Kidney (tissue), 14 donors: ENCODE measurements around the gene KCNQ2. TPM values are rescaled to one million over a fixed set of nuclear protein-coding genes. Genes with fewer than 3 reads are reported as not detected.
A peak's percentile ranks its signal among the peaks of the same experiment; 100 is the strongest.

Source experiments
- DNase-seq, 5 donors: peaks; one replicate each; pipeline ENCODE4 v3.0.0-alpha.2; 2013 to 2020
- FAIRE-seq: peaks from 2 replicates; lab custom pipeline; 2012; peaks lifted over from hg19 to GRCh38; lab: Jason Lieb, UNC
- H3K27ac ChIP-seq, 2 donors: one replicate each; pipeline ENCODE4 v1.7.0; 2013; ENCODE audit warnings: low read depth in 2 of 2, low read length in 2 of 2, inconsistent platforms in 1 of 2
- H3K27me3 ChIP-seq: one replicate; pipeline ENCODE4 v1.7.1; 2013; ENCODE audit warnings: low read length, inconsistent platforms; ENCODE audit not compliant: control insufficient read depth, insufficient read depth
- H3K36me3 ChIP-seq, 3 donors: one replicate each; pipeline versions ENCODE4 v1.7.0 to v1.7.1; 2013; ENCODE audit warnings: low read length in 3 of 3, control low read depth in 1 of 3, inconsistent platforms in 1 of 3; ENCODE audit not compliant: insufficient read depth in 3 of 3, control insufficient read depth in 2 of 3
- H3K4me1 ChIP-seq, 3 donors: one replicate each; pipeline versions ENCODE4 v1.7.0 to v1.7.1; 2013; ENCODE audit warnings: low read length in 3 of 3, inconsistent platforms in 1 of 3, low read depth in 1 of 3; ENCODE audit not compliant: control insufficient read depth in 2 of 3, insufficient read depth in 2 of 3
- H3K4me3 ChIP-seq, 3 donors: one replicate each; pipeline versions ENCODE4 v1.7.0 to v1.8.1; 2013; ENCODE audit warnings: low read length in 3 of 3, control low read depth in 1 of 3, inconsistent platforms in 1 of 3
- H3K9ac ChIP-seq, 3 donors: one replicate each; pipeline versions ENCODE4 v1.7.0 to v1.7.1; 2013; ENCODE audit warnings: low read length in 3 of 3, control low read depth in 1 of 3, inconsistent platforms in 1 of 3
- H3K9me3 ChIP-seq, 3 donors: one replicate each; pipeline versions ENCODE4 v1.7.0 to v1.7.1; 2013; ENCODE audit warnings: low read length in 3 of 3, control low read depth in 1 of 3, inconsistent platforms in 1 of 3; ENCODE audit not compliant: control insufficient read depth in 2 of 3, insufficient read depth in 1 of 3
- intact Hi-C: fragments of 100-400 bp; cut with DNase I; formaldehyde crosslinking; loops from one replicate; pipeline ENCODE4 v1.11.1; 2022
- polyA plus RNA-seq: library from polyadenylated mRNA; stranded (reverse); fragments of 350-450 nt; fragmentation: Illumina TruSeq; extraction: RNeasy Lipid Tissue Mini Kit (QIAGEN cat#74804); gene quantifications from one replicate; pipeline ENCODE4 v1.2.3, GENCODE V29; 2014; ENCODE audit warnings: low read depth, low replicate concordance; ENCODE audit not compliant: insufficient read depth
- total RNA-seq: library from RNA; stranded (reverse); fragmentation: NEBNext Ultra II Directional; extraction: Animal tissue kit (Norgen Biotek cat#: 25700); gene quantifications from one replicate; pipeline ENCODE4 v1.2.1, GENCODE V29; 2021
- TF ChIP-seq, protein P1 (sequence below): IDR thresholded peaks from 3 replicates; pipeline ENCODE4 v1.5.1; 2012; ENCODE audit warnings: mild to moderate bottlenecking, moderate library complexity, borderline replicate concordance; ENCODE audit not compliant: insufficient read depth; ENCODE audit errors: extremely low read depth
- donor health status: control.
- donor health status: control.
- donor health status: control.
- donor health status: control.
- donor health status: control.
- donor health status: DM: yes; HTN: yes; CAD: no.
- donor health status: Normal renal cell carcinoma (clear cell type).

The KCNQ2 gene
- total and polyA plus RNA-seq, 2 donors from 2014 or later, result 2.2 TPM; not detected in 1

DNA sequence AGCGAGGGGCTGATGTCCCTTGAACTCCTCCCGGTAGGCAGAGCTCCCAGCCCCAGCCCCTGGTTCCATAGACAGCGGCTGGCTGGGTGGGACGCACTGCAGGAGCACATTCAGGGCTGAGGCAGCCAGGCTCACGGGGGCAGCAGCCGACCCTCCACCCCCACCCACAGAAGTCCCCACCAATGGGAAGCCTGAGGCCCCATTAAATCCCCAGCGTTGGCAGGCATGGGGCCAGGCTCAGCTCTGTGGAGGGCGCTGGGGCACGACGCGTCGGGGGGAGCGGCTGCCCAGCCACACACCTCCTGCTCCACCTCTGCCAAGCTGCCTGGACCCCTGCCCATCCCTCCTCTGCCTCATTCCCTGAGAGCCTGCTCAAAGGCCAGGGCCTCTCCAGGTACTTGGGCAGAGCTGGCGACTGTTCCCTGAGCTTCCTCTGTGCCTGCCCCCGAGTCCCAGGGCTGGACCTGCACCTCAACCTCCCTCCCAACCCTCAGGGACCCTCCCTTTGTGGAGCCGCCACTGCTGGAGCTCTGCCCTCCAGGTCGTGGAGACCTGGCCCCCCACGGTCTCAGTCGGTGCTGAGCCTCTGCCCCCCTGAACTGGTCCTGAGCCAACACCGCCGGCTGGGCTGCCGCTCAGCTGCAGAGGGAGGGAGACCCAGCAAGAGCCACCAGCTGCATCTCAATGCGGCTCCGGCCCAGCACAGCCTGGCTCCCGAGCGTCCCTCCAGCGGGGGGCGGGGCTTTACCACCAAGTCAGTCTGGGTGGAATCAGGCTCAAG, 120.5 kb downstream of the KCNQ2 start:
- H3K9me3 ChIP-seq, result no peaks in the 10 kb centered on the region
- TF ChIP-seq, protein P1, sequence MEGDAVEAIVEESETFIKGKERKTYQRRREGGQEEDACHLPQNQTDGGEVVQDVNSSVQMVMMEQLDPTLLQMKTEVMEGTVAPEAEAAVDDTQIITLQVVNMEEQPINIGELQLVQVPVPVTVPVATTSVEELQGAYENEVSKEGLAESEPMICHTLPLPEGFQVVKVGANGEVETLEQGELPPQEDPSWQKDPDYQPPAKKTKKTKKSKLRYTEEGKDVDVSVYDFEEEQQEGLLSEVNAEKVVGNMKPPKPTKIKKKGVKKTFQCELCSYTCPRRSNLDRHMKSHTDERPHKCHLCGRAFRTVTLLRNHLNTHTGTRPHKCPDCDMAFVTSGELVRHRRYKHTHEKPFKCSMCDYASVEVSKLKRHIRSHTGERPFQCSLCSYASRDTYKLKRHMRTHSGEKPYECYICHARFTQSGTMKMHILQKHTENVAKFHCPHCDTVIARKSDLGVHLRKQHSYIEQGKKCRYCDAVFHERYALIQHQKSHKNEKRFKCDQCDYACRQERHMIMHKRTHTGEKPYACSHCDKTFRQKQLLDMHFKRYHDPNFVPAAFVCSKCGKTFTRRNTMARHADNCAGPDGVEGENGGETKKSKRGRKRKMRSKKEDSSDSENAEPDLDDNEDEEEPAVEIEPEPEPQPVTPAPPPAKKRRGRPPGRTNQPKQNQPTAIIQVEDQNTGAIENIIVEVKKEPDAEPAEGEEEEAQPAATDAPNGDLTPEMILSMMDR, result no peak
- DNase-seq (peak in 4 of 5 donors; percentile 65 to 76 (median 70)), FAIRE-seq (no peak)
- intact Hi-C loops, result no loop called here
- no peaks in the 10 kb centered on the region for H3K36me3 ChIP-seq
- no peak overlapping the region for H3K27ac ChIP-seq
- no peak overlapping the region for H3K9ac ChIP-seq
- no peak overlapping the region for H3K4me3 ChIP-seq
- H3K27me3 ChIP-seq, result no peaks in the 10 kb centered on the region
- peaks cover 0 to 4% (median 0%) of the 10 kb centered on the region in 3 donors for H3K4me1 ChIP-seq

GRCh38 chr20:63351326-63351700, 121.1 kb downstream of the KCNQ2 start:
- H3K36me3 ChIP-seq, result no peaks in the 10 kb centered on the region
- no peaks in the 10 kb centered on the region for H3K27me3 ChIP-seq
- no peaks in the 10 kb centered on the region for H3K9me3 ChIP-seq
- H3K9ac ChIP-seq, result no peak overlapping the region
- H3K4me3 ChIP-seq, result no peak overlapping the region
- TF ChIP-seq, protein P1, result no peak
- FAIRE-seq (no peak), DNase-seq (peak in 1 of 5 donors; percentile 38)
- no peak overlapping the region for H3K27ac ChIP-seq
- peaks cover 0 to 6% (median 0%) of the 10 kb centered on the region in 3 donors for H3K4me1 ChIP-seq
- intact Hi-C loops, result no loop called here

DNA sequence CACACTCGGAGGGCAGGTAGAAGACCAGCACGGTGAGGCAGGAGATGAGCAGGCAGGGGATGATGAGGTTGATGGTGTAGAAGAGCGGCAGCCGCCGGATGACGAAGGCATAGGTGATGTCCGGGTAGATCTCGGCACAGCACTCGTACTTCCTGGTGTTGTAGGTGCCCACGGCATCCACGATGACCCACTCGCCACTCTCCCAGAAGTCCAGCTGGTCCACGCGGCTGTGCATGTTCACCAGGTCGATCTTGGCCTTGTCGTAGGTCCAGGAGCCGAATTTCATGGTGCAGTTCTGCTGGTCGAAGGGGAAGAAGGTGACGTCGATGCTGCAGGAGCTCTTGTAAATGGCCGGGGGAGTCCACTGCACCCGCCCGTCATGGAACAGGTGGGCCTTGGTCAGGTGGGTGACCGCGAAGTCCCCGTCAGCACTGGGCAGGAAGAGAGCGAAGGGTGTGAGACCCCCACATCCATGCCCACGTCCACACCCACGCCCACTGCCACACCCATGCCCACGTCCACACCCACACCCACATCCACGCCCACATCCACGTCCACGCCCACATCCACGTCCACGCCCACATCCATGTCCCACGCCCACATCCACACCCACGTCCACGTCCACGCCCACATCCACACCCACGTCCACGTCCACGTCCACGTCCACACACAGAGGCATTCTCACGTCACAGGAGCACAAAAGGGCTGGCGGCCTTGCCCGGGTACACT, 121.7 kb downstream of the KCNQ2 start:
- Histone ChIP-seq H3K36me3 (no peaks in the 10 kb centered on the region), H3K4me3 (no peak overlapping the region), H3K4me1 (peaks cover 0 to 6% (median 0%) of the 10 kb centered on the region in 3 donors), H3K27me3 (no peaks in the 10 kb centered on the region), H3K27ac (no peak overlapping the region), H3K9me3 (no peaks in the 10 kb centered on the region), H3K9ac (no peak overlapping the region)
- intact Hi-C loops, result no loop called here
- TF ChIP-seq, protein P1, result no peak
- DNase-seq, result peak in 1 of 5 donors; percentile 52
- no peak for FAIRE-seq

Other genes starting within 250 kb of the KCNQ2 start
- 4.0 TPM for gene BIRC7, start 236.8 kb downstream of the KCNQ2 start, total RNA-seq
- 0.30 TPM for gene BIRC7, start 236.8 kb downstream of the KCNQ2 start, polyA plus RNA-seq
- gene NKAIN4, start 218.2 kb downstream of the KCNQ2 start, total RNA-seq, result 29.7 TPM
- gene NKAIN4, start 218.2 kb downstream of the KCNQ2 start, polyA plus RNA-seq, result 107 TPM
- gene ARFGAP1, start 199.8 kb downstream of the KCNQ2 start, total RNA-seq, result 84.3 TPM
- gene ARFGAP1, start 199.8 kb downstream of the KCNQ2 start, polyA plus RNA-seq, result 40.4 TPM
- not detected for gene COL20A1, start 179.5 kb downstream of the KCNQ2 start, total RNA-seq
- gene COL20A1, start 179.5 kb downstream of the KCNQ2 start, polyA plus RNA-seq, result 0.58 TPM
- 0.44 TPM for gene CHRNA4, start 111.3 kb downstream of the KCNQ2 start, total RNA-seq
- 0.67 TPM for gene CHRNA4, start 111.3 kb downstream of the KCNQ2 start, polyA plus RNA-seq
- gene EEF1A2, start 26.4 kb upstream of the KCNQ2 start, total RNA-seq, result 18.1 TPM
- 1.5 TPM for gene EEF1A2, start 26.4 kb upstream of the KCNQ2 start, polyA plus RNA-seq
- gene PPDPF, start 48.1 kb upstream of the KCNQ2 start, total RNA-seq, result 578 TPM
- 961 TPM for gene PPDPF, start 48.1 kb upstream of the KCNQ2 start, polyA plus RNA-seq
- 1.1 TPM for gene PTK6, start 64.7 kb upstream of the KCNQ2 start, total RNA-seq
- gene PTK6, start 64.7 kb upstream of the KCNQ2 start, polyA plus RNA-seq, result 0.26 TPM
- 0.38 TPM for gene SRMS, start 75.1 kb upstream of the KCNQ2 start, total RNA-seq
- not detected for gene SRMS, start 75.1 kb upstream of the KCNQ2 start, polyA plus RNA-seq
- gene FNDC11, start 81.5 kb upstream of the KCNQ2 start, total RNA-seq, result 1.6 TPM
- 0.47 TPM for gene FNDC11, start 81.5 kb upstream of the KCNQ2 start, polyA plus RNA-seq
- 40.7 TPM for gene HELZ2, start 101.6 kb upstream of the KCNQ2 start, total RNA-seq
- gene HELZ2, start 101.6 kb upstream of the KCNQ2 start, polyA plus RNA-seq, result 3.2 TPM
- gene GMEB2, start 154.4 kb upstream of the KCNQ2 start, total RNA-seq, result 13.4 TPM
- 6.1 TPM for gene GMEB2, start 154.4 kb upstream of the KCNQ2 start, polyA plus RNA-seq
- 84.9 TPM for gene STMN3, start 180.8 kb upstream of the KCNQ2 start, total RNA-seq
- gene STMN3, start 180.8 kb upstream of the KCNQ2 start, polyA plus RNA-seq, result 20.6 TPM
- 37.7 TPM for gene RTEL1, start 185.7 kb upstream of the KCNQ2 start, total RNA-seq
- 5.3 TPM for gene RTEL1, start 185.7 kb upstream of the KCNQ2 start, polyA plus RNA-seq
- 64.5 TPM for gene TNFRSF6B, start 224.0 kb upstream of the KCNQ2 start, total RNA-seq
- 2.4 TPM for gene TNFRSF6B, start 224.0 kb upstream of the KCNQ2 start, polyA plus RNA-seq
- gene ARFRP1, start 235.3 kb upstream of the KCNQ2 start, total RNA-seq, result 71.2 TPM
- gene ARFRP1, start 235.3 kb upstream of the KCNQ2 start, polyA plus RNA-seq, result 60.6 TPM
- gene ZGPAT, start 235.4 kb upstream of the KCNQ2 start, total RNA-seq, result 30.5 TPM
- gene ZGPAT, start 235.4 kb upstream of the KCNQ2 start, polyA plus RNA-seq, result 39.6 TPM